Amygdala (tissue), 56 donors: Measurements from ENCODE around the gene STRA8.

Experiments
- DNase-seq, 56 donors: peaks; one replicate each; lab custom pipeline; 2025; lab: John Stamatoyannopoulos, UW

Gene STRA8

GRCh38 chr7:135234727-135235126 is 1.1 kb downstream of the STRA8 start:
- DNase-seq: no peak

- no peak for DNase-seq
Observed at GRCh38 chr7:135235841-135236240, 2.2 kb downstream of the STRA8 start.

DNA sequence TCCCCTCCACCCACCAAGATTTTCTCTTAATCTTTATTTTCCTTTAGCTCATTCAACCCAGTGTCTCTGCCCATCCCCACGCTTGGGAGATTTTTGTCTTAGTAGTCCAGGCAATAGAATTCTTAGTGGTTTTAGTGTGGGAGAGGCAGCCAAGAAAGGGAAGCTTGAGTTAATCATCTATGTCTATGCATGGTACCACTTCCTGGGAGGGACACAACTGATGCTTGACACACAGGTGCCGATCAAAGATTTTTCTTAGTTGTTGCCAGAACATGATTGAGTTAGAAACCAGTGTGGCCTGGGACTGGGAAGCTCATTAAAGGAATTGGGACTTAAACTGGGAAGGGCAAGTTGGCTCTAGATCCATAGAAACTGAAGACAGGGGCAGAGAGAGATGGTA is 3.1 kb downstream of the STRA8 start:
- DNase-seq: no peak

GRCh38 chr7:135238112-135238744 is 4.6 kb downstream of the STRA8 start:
- no peak for DNase-seq

DNA sequence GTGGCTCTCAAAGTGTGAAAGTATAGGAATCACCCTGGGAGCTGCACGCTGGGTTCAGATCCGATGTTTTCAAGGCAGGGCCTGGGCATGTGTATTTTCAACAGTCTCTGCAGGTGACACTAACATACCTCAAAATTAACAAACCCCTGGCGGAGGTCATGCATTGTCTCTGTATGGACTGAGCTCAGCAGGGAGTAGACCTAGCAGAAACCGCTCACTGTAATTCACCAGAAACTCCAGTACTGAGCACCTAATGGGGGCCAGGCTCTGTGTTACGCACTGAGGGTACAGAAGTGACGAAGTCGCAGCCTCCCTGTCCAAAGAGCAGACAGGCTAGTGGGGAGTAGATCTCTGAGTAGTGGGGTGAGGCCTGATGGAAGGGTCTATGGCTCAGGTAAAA is 5.6 kb downstream of the STRA8 start:
- DNase-seq: no peak

- peak in 8 of 56 donors; percentile 8 to 35 (median 26) for DNase-seq
Observed at GRCh38 chr7:135240441-135240840, 6.8 kb downstream of the STRA8 start.

- DNase-seq: no peak
Observed at GRCh38 chr7:135242096-135242684, 8.6 kb downstream of the STRA8 start.

- no peak for DNase-seq
Observed at GRCh38 chr7:135245226-135246190, 11.9 kb downstream of the STRA8 start.

- no peak for DNase-seq
Observed at GRCh38 chr7:135246191-135246825, 12.7 kb downstream of the STRA8 start.

DNA sequence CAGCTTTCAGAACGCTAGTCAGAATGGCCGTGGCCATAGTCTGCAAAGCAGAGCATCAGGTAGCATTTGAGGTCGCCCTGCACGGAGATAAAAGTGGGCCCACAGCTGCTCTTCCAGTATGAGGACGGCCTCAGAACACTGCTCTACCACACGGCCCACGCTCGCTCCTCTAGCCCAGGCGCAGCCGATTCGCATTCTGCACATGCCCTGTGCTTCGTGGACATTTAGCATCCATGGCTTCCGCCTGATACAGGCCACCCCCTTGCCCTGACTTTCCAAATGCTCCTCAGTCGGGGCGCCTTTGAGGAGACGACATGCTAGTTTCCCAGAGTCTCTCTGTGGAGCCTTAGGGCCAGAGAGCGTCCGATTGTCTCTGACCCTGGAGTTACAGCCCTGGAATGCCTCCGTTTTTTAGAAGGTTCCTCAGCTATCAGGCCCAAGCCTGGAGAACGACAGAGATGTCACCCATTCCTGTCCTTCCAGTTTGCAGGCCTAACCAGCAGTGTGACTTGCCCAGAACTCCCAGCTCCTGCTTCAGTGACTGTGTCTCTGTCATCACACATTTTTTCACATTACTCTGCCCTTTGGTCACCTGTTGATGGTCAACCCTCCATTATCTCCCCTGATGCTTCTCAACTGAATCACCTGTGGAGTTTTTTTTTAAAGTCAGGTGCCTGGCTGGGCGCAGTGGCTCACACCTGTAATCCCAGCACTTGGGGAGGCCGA is 14.3 kb downstream of the STRA8 start:
- DNase-seq: no peak

GRCh38 chr7:135248546-135248945 is 14.9 kb downstream of the STRA8 start:
- no peak for DNase-seq

GRCh38 chr7:135251496-135252391 is 18.1 kb downstream of the STRA8 start:
- no peak for DNase-seq

DNA sequence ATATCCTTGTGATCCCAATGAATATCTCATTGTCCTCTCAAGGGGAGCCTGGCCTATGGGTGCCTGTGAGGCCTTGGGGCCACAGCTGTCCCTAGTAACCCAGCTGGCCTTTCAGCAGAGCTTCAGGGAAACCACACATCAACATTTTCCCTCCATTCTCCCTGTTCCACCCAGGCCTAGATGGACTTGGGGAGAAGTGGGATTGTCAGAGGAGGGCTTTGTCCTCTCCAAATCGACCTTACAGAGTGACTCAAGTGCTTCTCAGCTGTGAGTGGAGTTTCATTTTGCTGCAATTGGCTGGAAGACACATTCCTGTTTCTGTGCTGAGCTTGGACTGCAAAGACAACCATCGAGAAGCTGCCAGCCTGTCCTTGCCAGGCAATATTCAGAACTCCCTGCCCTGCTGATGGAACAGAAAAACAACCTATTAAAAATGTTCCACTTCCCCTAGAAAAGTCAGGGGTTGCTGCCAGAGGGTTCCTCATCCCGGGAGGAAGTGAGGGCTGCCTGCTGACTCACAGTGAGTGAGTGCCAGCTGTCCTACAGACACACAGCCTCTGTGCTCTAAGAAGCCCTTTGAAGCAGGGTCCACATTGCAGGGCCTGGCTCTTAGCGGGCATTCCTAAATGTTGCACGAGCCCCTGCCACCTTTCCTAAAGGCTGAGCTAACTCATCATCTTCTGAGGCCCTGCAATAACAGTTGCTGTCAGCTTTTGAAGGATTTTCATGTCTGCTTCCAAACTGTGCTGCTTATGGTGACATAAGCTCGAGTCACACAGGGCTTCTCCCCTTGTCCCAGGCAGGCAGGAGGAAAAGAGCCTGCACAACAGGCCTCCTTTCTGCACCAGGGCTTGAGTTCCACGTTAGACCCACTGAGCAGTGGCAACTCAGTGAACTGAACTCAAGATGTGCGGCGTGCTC is 20.5 kb downstream of the STRA8 start:
- DNase-seq: peak in 55 of 56 donors; percentile 29 to 94 (median 75)

DNA sequence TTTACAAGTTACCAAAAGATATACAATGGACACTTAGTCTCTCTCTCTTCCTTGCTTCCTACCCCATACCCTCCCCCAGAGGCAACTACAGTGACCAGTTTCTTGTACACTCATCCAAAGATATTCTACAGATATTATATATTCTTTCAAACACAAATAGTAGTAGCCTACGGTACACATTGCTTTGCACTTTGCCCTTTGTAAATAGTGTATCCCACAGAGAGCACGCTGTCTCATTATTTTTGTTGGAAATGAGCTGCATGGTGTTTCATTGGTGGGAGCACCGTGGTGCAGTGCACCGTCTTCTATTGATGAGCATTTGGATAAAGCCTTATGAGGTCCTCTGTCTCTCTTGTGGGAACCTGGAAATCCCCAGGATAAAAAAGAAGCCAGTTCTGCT is 24.2 kb downstream of the STRA8 start:
- DNase-seq: no peak

- DNase-seq: no peak
Observed at GRCh38 chr7:135258585-135258984, 24.9 kb downstream of the STRA8 start.

DNA sequence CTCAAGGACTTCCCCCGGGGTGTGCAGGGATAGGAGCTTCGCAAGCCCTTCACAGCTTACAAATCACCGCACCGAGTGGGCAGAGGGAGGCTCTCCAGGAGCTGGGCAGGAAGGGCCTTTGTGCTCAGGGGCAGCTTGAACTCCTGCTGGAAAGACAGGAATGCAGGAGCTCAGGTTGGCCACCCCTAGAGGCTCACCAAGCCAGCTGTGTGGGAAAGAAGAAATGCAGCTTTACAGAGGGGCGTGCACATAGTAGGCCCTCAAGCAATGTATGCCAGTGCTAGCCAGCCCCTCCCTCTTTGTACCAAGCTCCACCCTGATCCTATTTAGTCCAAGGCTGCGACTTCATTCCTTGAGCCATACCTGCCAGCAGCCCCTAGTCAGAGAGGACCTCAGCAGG is 26.1 kb downstream of the STRA8 start:
- no peak for DNase-seq

GRCh38 chr7:135260470-135260869 is 26.8 kb downstream of the STRA8 start:
- DNase-seq: no peak
